ENCODE data around the gene DLGAP3. TPM values are rescaled to one million over a fixed set of nuclear protein-coding genes. Genes with fewer than 3 reads are reported as not detected.

Gene DLGAP3
- polyA plus RNA-seq, 1 donor (not counting 4 experiments of a cell fraction or from before 2014, with no cell fraction given) = not detected

GRCh38 chr1:34900775-34901502 is 28.5 kb downstream of the DLGAP3 start:
- DNase-seq (ENCODE audit: low read depth, low spot score) (no peak), FAIRE-seq (no peak)
- Histone ChIP-seq H3K36me3 (ENCODE audit: control insufficient read depth in 2 of 2, extremely low read depth in 1 of 2, insufficient read depth in 2 of 2, low read length in 2 of 2) (no peaks in the 10 kb centered on the region), H3K27me3 (ENCODE audit: control insufficient read depth, extremely low read depth, insufficient read depth, low read length) (no peaks in the 10 kb centered on the region), H3K4me3 (ENCODE audit: control insufficient read depth in 2 of 3, extremely low read depth in 1 of 3, insufficient read depth in 2 of 3, low read depth in 1 of 3, low read length in 3 of 3) (no peak overlapping the region), H3K27ac (ENCODE audit: control insufficient read depth, insufficient read depth, low read length) (no peak overlapping the region), H3K9me3 (ENCODE audit: control insufficient read depth, low read depth, low read length) (no peaks in the 10 kb centered on the region), H3K79me2 (ENCODE audit: control insufficient read depth, insufficient read depth, low read length) (no peaks in the 10 kb centered on the region), H4K20me1 (ENCODE audit: control insufficient read depth, extremely low read depth, insufficient read depth, low read length) (no peaks in the 10 kb centered on the region), H3K9me1 (ENCODE audit: control insufficient read depth, extremely low read depth, insufficient read depth, low read length) (no peaks in the 10 kb centered on the region), H3K4me2 (ENCODE audit: control insufficient read depth, extremely low read depth, insufficient read depth, low read depth, low read length) (no peak overlapping the region), H3K4me1 (ENCODE audit: control insufficient read depth, extremely low read depth, insufficient read depth, low read length) (no peaks in the 10 kb centered on the region), H2AFZ (ENCODE audit: control insufficient read depth, low read length) (no peak overlapping the region), H3K9ac (ENCODE audit: control insufficient read depth, extremely low read depth, insufficient read depth, low read length) (no peak overlapping the region)
- TF ChIP-seq CTCF (optimal IDR thresholded peaks at IDR 0.05 in 1 of 3, IDR thresholded peaks at IDR 0.05 in 1 of 3, conservative IDR thresholded peaks at IDR 0.05 in 1 of 3; ENCODE audit: extremely low read depth in 1 of 3, insufficient read depth in 2 of 3, low read length in 3 of 3) = no peak
- TF ChIP-seq EZH2 (IDR thresholded peaks at IDR 0.05; ENCODE audit: low read length) = no peak
- dilution Hi-C loops (cut with MboI; ENCODE audit: extremely low pct_ligation_motif_present, low sequenced_read_pairs) = no loop called here

- DNase-seq (ENCODE audit: low read depth, low spot score) = no peak
- H3K27me3 ChIP-seq (ENCODE audit: control insufficient read depth, extremely low read depth, insufficient read depth, low read length) = no peaks in the 10 kb centered on the region
- FAIRE-seq = no peak
- H3K79me2 ChIP-seq (ENCODE audit: control insufficient read depth, insufficient read depth, low read length) = no peaks in the 10 kb centered on the region
- dilution Hi-C loops (cut with MboI; ENCODE audit: extremely low pct_ligation_motif_present, low sequenced_read_pairs) = no loop called here
- H3K27ac ChIP-seq (ENCODE audit: control insufficient read depth, insufficient read depth, low read length) = no peak overlapping the region
- H3K4me2 ChIP-seq (ENCODE audit: control insufficient read depth, extremely low read depth, insufficient read depth, low read depth, low read length) = no peak overlapping the region
- H3K36me3 ChIP-seq (ENCODE audit: control insufficient read depth in 2 of 2, extremely low read depth in 1 of 2, insufficient read depth in 2 of 2, low read length in 2 of 2) = no peaks in the 10 kb centered on the region
- H3K4me1 ChIP-seq (ENCODE audit: control insufficient read depth, extremely low read depth, insufficient read depth, low read length) = no peaks in the 10 kb centered on the region
- H3K9me1 ChIP-seq (ENCODE audit: control insufficient read depth, extremely low read depth, insufficient read depth, low read length) = no peaks in the 10 kb centered on the region
- H4K20me1 ChIP-seq (ENCODE audit: control insufficient read depth, extremely low read depth, insufficient read depth, low read length) = no peaks in the 10 kb centered on the region
- no peak overlapping the region for H3K4me3 ChIP-seq (ENCODE audit: control insufficient read depth in 2 of 3, extremely low read depth in 1 of 3, insufficient read depth in 2 of 3, low read depth in 1 of 3, low read length in 3 of 3)
- TF ChIP-seq EZH2 (IDR thresholded peaks at IDR 0.05; ENCODE audit: low read length) = no peak
- no peak for TF ChIP-seq CTCF (optimal IDR thresholded peaks at IDR 0.05 in 1 of 3, IDR thresholded peaks at IDR 0.05 in 1 of 3, conservative IDR thresholded peaks at IDR 0.05 in 1 of 3; ENCODE audit: extremely low read depth in 1 of 3, insufficient read depth in 2 of 3, low read length in 3 of 3)
- H3K9ac ChIP-seq (ENCODE audit: control insufficient read depth, extremely low read depth, insufficient read depth, low read length) = no peak overlapping the region
- H3K9me3 ChIP-seq (ENCODE audit: control insufficient read depth, low read depth, low read length) = no peaks in the 10 kb centered on the region
- no peak overlapping the region for H2AFZ ChIP-seq (ENCODE audit: control insufficient read depth, low read length)
Observed at GRCh38 chr1:34899906-34900305, 29.5 kb downstream of the DLGAP3 start.

Data from keratinocyte (primary cell).